K562 (cell line): Measurements from ENCODE around the gene IGF2R. TPM values are rescaled to one million over a fixed set of nuclear protein-coding genes. Genes with fewer than 3 reads are reported as not detected.

Experiments
- ADNP ChIP-seq: fragments of 200-800 bp; sonication (Bioruptor generic); IDR thresholded peaks from 2 replicates; pipeline ENCODE4 v1.6.1; 2016; ENCODE audit warnings: missing genetic modification characterization, missing compliant biosample characterization
- CBX1 ChIP-seq: sonication (generic); IDR thresholded peaks from 2 replicates; pipeline ENCODE4 v1.6.1; 2016; ENCODE audit warnings: antibody characterized with exemption, low read depth, mild to moderate bottlenecking
- CREB3 ChIP-seq: fragments of 450-650 bp; conservative IDR thresholded peaks from 2 replicates; pipeline ENCODE4 v1.6.1; 2016; ENCODE audit warnings: missing genetic modification characterization, low read depth, mild to moderate bottlenecking, missing compliant biosample characterization, moderate library complexity
- FOXK2 ChIP-seq, 2 experiments: fragments of 450-650 bp; IDR thresholded peaks in 1 of 2; conservative IDR thresholded peaks in 1 of 2; 2 replicates each; pipeline ENCODE4 v1.6.1; 2016; ENCODE audit warnings: low read depth in 2 of 2, mild to moderate bottlenecking in 1 of 2
- GABPB2 ChIP-seq: fragments of 250-450 bp; sonication (Bioruptor Pico); conservative IDR thresholded peaks from 2 replicates; pipeline ENCODE4 v1.5.1; 2021; ENCODE audit warnings: mild to moderate bottlenecking
- GATAD2A ChIP-seq: fragments of 450-650 bp; IDR thresholded peaks from 2 replicates; pipeline ENCODE4 v1.6.1; 2017
- HINFP ChIP-seq: fragments of 450-650 bp; conservative IDR thresholded peaks from 2 replicates; pipeline ENCODE4 v1.6.1; 2016; ENCODE audit warnings: missing genetic modification characterization, low read depth, mild to moderate bottlenecking, control low read depth, missing compliant biosample characterization
- HMG20B ChIP-seq: fragments of 250-450 bp; sonication (Bioruptor Pico); IDR thresholded peaks from 2 replicates; pipeline ENCODE4 v1.5.0; 2021; ENCODE audit warnings: mild to moderate bottlenecking
- JUNB ChIP-seq: fragments of 450-650 bp; formaldehyde crosslinking; conservative IDR thresholded peaks from 2 replicates; pipeline ENCODE4 v1.4.0; 2020; ENCODE audit warnings: mild to moderate bottlenecking
- KDM4B ChIP-seq, 2 experiments: fragments of 450-650 bp in 1 of 2; sonication (generic) in 1 of 2; IDR thresholded peaks; 2 replicates each; pipeline ENCODE4 v1.6.1; 2016 to 2017; ENCODE audit warnings: borderline replicate concordance in 2 of 2, antibody characterized with exemption in 1 of 2, low read depth in 1 of 2, mild to moderate bottlenecking in 1 of 2
- MECOM ChIP-seq: fragments of 250-450 bp; sonication (Bioruptor Pico); IDR thresholded peaks from 2 replicates; pipeline ENCODE4 v1.8.0; 2022; ENCODE audit warnings: inconsistent platforms
- MXI1 ChIP-seq: IDR thresholded peaks from 2 replicates; pipeline ENCODE4 v1.6.1; 2011; ENCODE audit warnings: low read depth, mild to moderate bottlenecking, improper control_type of control experiment, low read length
- NR3C1 ChIP-seq: sonication (generic); formaldehyde crosslinking; IDR thresholded peaks from 2 replicates; pipeline ENCODE4 v1.8.1; 2022; ENCODE audit warnings: missing genetic modification reagents
- PKNOX1 ChIP-seq: fragments of 450-650 bp; IDR thresholded peaks from 2 replicates; pipeline ENCODE4 v1.6.1; 2016
- SAFB ChIP-seq: fragments of 200-400 bp; formaldehyde crosslinking; IDR thresholded peaks from 2 replicates; pipeline ENCODE4 v1.6.1; 2017; ENCODE audit warnings: low read depth, low read length, borderline replicate concordance
- SP1 ChIP-seq: sonication (generic); formaldehyde crosslinking; IDR thresholded peaks from 2 replicates; pipeline ENCODE4 v1.8.1; 2022; ENCODE audit warnings: mild to moderate bottlenecking, missing genetic modification reagents
- SRSF9 ChIP-seq: fragments of 200-400 bp; formaldehyde crosslinking; IDR thresholded peaks from 2 replicates; pipeline ENCODE4 v1.6.1; 2017; ENCODE audit warnings: low read depth, low read length, borderline replicate concordance
- TAF15 ChIP-seq: fragments of 200-400 bp; formaldehyde crosslinking; IDR thresholded peaks from 2 replicates; pipeline ENCODE4 v1.6.1; 2017; ENCODE audit warnings: mild to moderate bottlenecking, low read depth, low read length, moderate library complexity
- U2AF2 ChIP-seq: fragments of 200-400 bp; formaldehyde crosslinking; optimal IDR thresholded peaks from 2 replicates; pipeline ENCODE3; 2017; ENCODE audit warnings: low read depth, mild to moderate bottlenecking, low read length
- ZBTB2 ChIP-seq: fragments of 450-650 bp; IDR thresholded peaks from 2 replicates; pipeline ENCODE4 v1.6.1; 2016; ENCODE audit warnings: antibody characterized with exemption
- ZNF134 ChIP-seq: fragments of 250-450 bp; sonication (Bioruptor Pico); conservative IDR thresholded peaks from 2 replicates; pipeline ENCODE4 v1.4.0; 2020
- ZNF263 ChIP-seq: sonication (generic); formaldehyde crosslinking; IDR thresholded peaks from 2 replicates; pipeline ENCODE4 v1.8.0; 2022; ENCODE audit warnings: mild to moderate bottlenecking, missing genetic modification reagents, borderline replicate concordance
- ZNF551 ChIP-seq: fragments of 250-450 bp; sonication (Bioruptor Pico); IDR thresholded peaks from 2 replicates; pipeline ENCODE4 v1.5.0; 2021; ENCODE audit warnings: mild to moderate bottlenecking, moderate library complexity
- ZNF583 ChIP-seq: fragments of 250-450 bp; sonication (Bioruptor Pico); IDR thresholded peaks from 2 replicates; pipeline ENCODE4 v1.4.0; 2020
- polyA plus RNA-seq, 8 experiments: library from polyadenylated mRNA; depleted of rRNA in 4 of 8; stranded (reverse) in 5 of 8; unstranded in 3 of 8; fragments of >200 nt; fragmentation: Nextera tagmentation in 2 of 8; fragmentation: Illumina TruSeq in 1 of 8; extraction: Ambion mirVana in 2 of 8; extraction: Trizol in 1 of 8; gene quantifications; 2 replicates each; pipeline versions ENCODE4 v1.2.1 to v1.2.3, GENCODE V29; 2011 to 2014; ENCODE audit warnings: inconsistent platforms in 1 of 8, missing spikeins in 1 of 8
- total RNA-seq, 7 experiments: library from RNA; depleted of rRNA in 6 of 7; stranded (reverse); fragments of >200 nt in 6 of 7; fragmentation: Illumina TruSeq in 2 of 7; extraction: Trizol in 2 of 7; gene quantifications; 2 replicates each; pipeline versions ENCODE4 v1.2.1 to v1.2.3, GENCODE V29; 2011 to 2021; ENCODE audit warnings: low replicate concordance in 1 of 7

The IGF2R gene
- total and polyA plus RNA-seq, 9 of the 15 experiments (the other 6 are each of a cell fraction or from before 2014, with no cell fraction given), result 3.5 to 92.3 (median 34.5) TPM

GRCh38 chr6:159988983-159989454 lies 20.1 kb downstream of the IGF2R start (continued):
- TF ChIP-seq MXI1, result no peak
- TF ChIP-seq NR3C1, result no peak
- no peak for TF ChIP-seq SRSF9
- TF ChIP-seq KDM4B (IDR thresholded peaks at IDR 0.05; ENCODE audit: borderline replicate concordance in 2 of 2, low read depth in 1 of 2), result no peak
- peak; percentile 90; the same call in 1 of the 2 replicates for TF ChIP-seq GATAD2A
- no peak for TF ChIP-seq PKNOX1
- no peak for TF ChIP-seq HMG20B (CRISPR knock-in tag)
- no peak for TF ChIP-seq ZNF551 (CRISPR knock-in tag)
- TF ChIP-seq ZNF134, result no peak
- no peak for TF ChIP-seq SP1 (CRISPR knock-in tag)
- no peak for TF ChIP-seq TAF15
- no peak for TF ChIP-seq ZNF263 (CRISPR knock-in tag)
- 0 out of 2 replicates have a peak, but pooled peaks have one; percentile 58 for TF ChIP-seq CREB3
- TF ChIP-seq FOXK2 (conservative IDR thresholded peaks at IDR 0.05 in 1 of 2, IDR thresholded peaks at IDR 0.05 in 1 of 2; ENCODE audit: low read depth in 2 of 2), result no peak
- peak; percentile 52; the same call in 1 of the 2 replicates for TF ChIP-seq MECOM (CRISPR knock-in tag)
- no peak for TF ChIP-seq JUNB (CRISPR knock-in tag)
- no peak for TF ChIP-seq HINFP (tag)
- no peak for TF ChIP-seq CBX1
- TF ChIP-seq U2AF2, result no peak
- no peak for TF ChIP-seq GABPB2 (CRISPR knock-in tag)
- TF ChIP-seq SAFB, result no peak
- no peak for TF ChIP-seq ADNP (tag)
- TF ChIP-seq ZNF583 (CRISPR knock-in tag), result 0 out of 2 replicates have a peak, but pooled peaks have one; percentile 62
- TF ChIP-seq ZBTB2, result peak; percentile 68; the same call in 1 of the 2 replicates
